T-helper 17 cell (primary cell): ENCODE measurements around the gene ZFHX3. TPM values are rescaled to one million over a fixed set of nuclear protein-coding genes. Genes with fewer than 3 reads are reported as not detected.

Experiments
- ATAC-seq: fragments of 150-1000 bp; cut with Tn5 transposase; 2 replicates; pipeline ENCODE4 v1.10.0; 2021; ENCODE audit warnings: mild to moderate bottlenecking, moderate library complexity
- DNase-seq, 3 donors: peaks; one replicate each; pipeline versions ENCODE4 v3.0.0 to v3.0.0-alpha.2; 2020 to 2021
- H3K9me3 ChIP-seq: one replicate; pipeline ENCODE4 v1.7.0; 2013; ENCODE audit warnings: low read length, mild to moderate bottlenecking; ENCODE audit not compliant: control insufficient read depth, poor library complexity, severe bottlenecking
- H3K27ac Mint-ChIP-seq: one replicate; pipeline ENCODE4 v1.8.0; 2022; ENCODE audit warnings: mild to moderate bottlenecking, moderate library complexity, mixed read lengths
- H3K27me3 Mint-ChIP-seq: one replicate; pipeline ENCODE4 v1.8.0; 2022; ENCODE audit warnings: mixed read lengths
- H3K36me3 Mint-ChIP-seq: one replicate; pipeline ENCODE4 v1.8.0; 2022; ENCODE audit warnings: low read depth, mixed read lengths
- H3K4me1 Mint-ChIP-seq: one replicate; pipeline ENCODE4 v1.8.0; 2022; ENCODE audit warnings: mild to moderate bottlenecking, mixed read lengths
- H3K4me3 Mint-ChIP-seq: one replicate; pipeline ENCODE4 v1.8.0; 2022; ENCODE audit warnings: mild to moderate bottlenecking, moderate library complexity, mixed read lengths
- total RNA-seq, 4 donors: library from RNA in 2 of 4; stranded (reverse) in 2 of 4; gene quantifications; one replicate each; pipeline ENCODE4 v1.2.3 and lab custom pipeline; 2022 to 2026

ZFHX3 gene
- total RNA-seq, 2 donors from 2014 or later: 0.94 to 2.2 TPM

GRCh38 chr16:72938795-72939164 is 109.1 kb downstream of the ZFHX3 start:
- no peaks in the 10 kb centered on the region for H3K36me3 Mint-ChIP-seq

DNA sequence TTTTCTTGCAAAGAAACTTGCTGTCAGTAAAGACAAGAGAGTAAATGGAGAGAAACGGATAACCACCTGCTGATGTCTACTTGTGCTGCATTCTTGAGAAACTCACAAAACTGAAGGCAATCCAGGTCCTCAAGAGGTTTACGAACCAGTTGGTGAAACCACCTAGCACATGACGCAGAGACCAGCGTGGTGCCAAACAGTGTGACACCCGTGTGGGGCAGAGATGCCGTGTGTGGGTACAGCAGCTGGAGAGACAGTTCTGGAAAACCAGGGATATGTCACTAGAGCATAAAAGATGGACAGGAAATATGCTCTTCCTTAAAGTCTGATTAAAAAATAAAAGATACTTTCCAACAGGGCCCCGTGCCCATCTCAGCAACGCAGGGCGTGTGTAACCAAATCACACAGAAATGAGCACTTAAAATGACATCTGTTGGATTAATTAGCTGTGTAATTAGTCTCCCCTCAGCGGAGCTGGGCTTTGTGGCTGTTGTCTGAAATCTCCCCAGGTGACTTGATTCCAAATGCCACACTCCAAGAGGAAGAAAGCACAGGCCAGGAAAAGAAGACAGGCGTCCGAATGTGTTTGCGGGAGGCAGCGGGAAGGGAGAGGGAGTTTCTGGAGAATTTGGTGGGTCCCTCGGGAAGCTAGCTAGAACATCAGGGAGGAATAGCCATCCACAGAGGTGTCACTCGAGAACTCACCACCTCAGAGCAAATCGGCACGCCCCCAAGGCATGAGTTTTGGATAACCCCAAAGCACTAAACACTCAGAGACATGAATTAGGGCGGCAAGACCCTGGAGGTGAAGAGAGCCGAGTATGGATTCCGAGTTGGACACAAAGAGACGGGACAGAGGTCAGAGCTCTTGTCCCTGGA is 109.8 kb downstream of the ZFHX3 start:
- DNase-seq: no peak
- Mint-ChIP-seq H3K27ac (no peak overlapping the region), H3K4me1 (peaks cover 2% of the 10 kb centered on the region), H3K36me3 (no peaks in the 10 kb centered on the region), H3K4me3 (peak overlapping the region; percentile 19), H3K27me3 (peaks cover 13% of the 10 kb centered on the region)
- no peaks in the 10 kb centered on the region for H3K9me3 ChIP-seq
- no peak for ATAC-seq

More at GRCh38 chr16:72938795-72939164, 109.1 kb downstream of the ZFHX3 start:
- peaks cover 2% of the 10 kb centered on the region for H3K4me1 Mint-ChIP-seq
- no peak overlapping the region for H3K27ac Mint-ChIP-seq
- DNase-seq (no peak), ATAC-seq (no peak)
- H3K9me3 ChIP-seq: no peaks in the 10 kb centered on the region
- no peak overlapping the region for H3K4me3 Mint-ChIP-seq
- H3K27me3 Mint-ChIP-seq: peaks cover 13% of the 10 kb centered on the region

- Mint-ChIP-seq H3K4me1 (peaks cover 2% of the 10 kb centered on the region), H3K27ac (no peak overlapping the region), H3K4me3 (no peak overlapping the region), H3K36me3 (no peaks in the 10 kb centered on the region), H3K27me3 (peaks cover 13% of the 10 kb centered on the region)
- DNase-seq (no peak), ATAC-seq (no peak)
- H3K9me3 ChIP-seq: no peaks in the 10 kb centered on the region
These were observed 110.6 kb downstream of the ZFHX3 start for GRCh38 chr16:72937360-72937759.

GRCh38 chr16:72936408-72936807 is 111.5 kb downstream of the ZFHX3 start:
- no peaks in the 10 kb centered on the region for H3K36me3 Mint-ChIP-seq
- H3K27ac Mint-ChIP-seq: no peak overlapping the region
- H3K4me1 Mint-ChIP-seq: peaks cover 6% of the 10 kb centered on the region
- H3K4me3 Mint-ChIP-seq: no peak overlapping the region
- no peak for ATAC-seq
- H3K9me3 ChIP-seq: no peaks in the 10 kb centered on the region
- peaks cover 13% of the 10 kb centered on the region for H3K27me3 Mint-ChIP-seq
- DNase-seq: no peak

DNA sequence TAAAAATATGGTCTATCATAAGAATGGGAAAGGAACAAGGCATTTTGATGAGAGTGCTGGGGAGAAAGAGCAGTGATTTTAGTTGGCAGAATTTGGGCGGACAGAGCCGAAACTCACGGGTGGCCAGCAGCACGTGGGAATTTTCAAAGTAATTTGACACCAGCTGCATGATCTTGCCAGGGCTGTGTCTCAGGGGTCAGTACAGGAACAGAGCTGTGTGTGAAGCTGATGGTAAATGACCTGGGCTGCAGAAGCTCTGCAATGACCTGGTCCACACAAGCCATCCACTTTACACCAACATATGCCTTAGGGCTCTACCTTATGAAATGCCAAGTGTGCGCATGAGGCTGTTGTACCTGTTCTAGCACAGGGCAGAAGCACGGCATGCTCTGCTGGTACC is 112.0 kb downstream of the ZFHX3 start:
- no peak overlapping the region for H3K27ac Mint-ChIP-seq
- no peak overlapping the region for H3K4me3 Mint-ChIP-seq
- peaks cover 13% of the 10 kb centered on the region for H3K27me3 Mint-ChIP-seq
- DNase-seq (no peak), ATAC-seq (no peak)
- no peaks in the 10 kb centered on the region for H3K36me3 Mint-ChIP-seq
- H3K9me3 ChIP-seq: no peaks in the 10 kb centered on the region
- H3K4me1 Mint-ChIP-seq: peaks cover 9% of the 10 kb centered on the region

GRCh38 chr16:72934636-72935403 is 113.1 kb downstream of the ZFHX3 start:
- H3K4me1 Mint-ChIP-seq: peaks cover 9% of the 10 kb centered on the region
- H3K27ac Mint-ChIP-seq: no peak overlapping the region
- ATAC-seq: no peak
- peaks cover 13% of the 10 kb centered on the region for H3K27me3 Mint-ChIP-seq
- no peaks in the 10 kb centered on the region for H3K36me3 Mint-ChIP-seq
- H3K9me3 ChIP-seq: no peaks in the 10 kb centered on the region
- no peak for DNase-seq
- no peak overlapping the region for H3K4me3 Mint-ChIP-seq

DNA sequence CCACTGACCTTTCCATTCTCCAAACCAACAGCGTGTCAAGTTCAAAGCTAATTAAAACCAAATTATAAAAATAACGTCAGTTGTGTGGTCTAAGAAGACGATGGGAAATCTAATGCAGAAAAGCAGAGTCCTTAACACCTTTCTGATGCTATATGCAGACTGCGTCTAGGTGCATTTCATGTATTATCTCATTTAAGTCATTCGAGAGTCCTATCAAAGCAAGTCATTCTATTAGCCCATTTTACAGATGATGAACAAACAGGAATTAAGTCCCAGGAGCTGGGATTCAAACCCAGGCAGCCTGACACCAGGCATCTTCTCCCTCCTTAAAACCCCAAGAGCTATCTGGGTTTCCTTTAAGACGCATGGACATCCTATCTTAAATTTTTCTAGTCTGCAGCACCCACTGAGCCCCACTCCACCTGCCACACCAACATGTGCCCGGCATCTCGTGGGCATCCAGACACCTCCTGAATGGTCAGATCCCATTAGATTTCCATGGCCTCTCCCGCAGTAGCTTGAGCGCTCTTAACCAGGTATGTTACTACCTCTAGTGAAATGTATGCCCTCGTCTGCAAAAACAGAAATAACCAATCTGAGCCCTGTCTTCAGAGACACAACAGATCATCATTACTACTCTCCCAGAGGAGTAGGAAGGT is 115.1 kb downstream of the ZFHX3 start:
- ATAC-seq (no peak), DNase-seq (no peak)
- Mint-ChIP-seq H3K4me1 (peaks cover 9% of the 10 kb centered on the region), H3K27ac (peak overlapping the region; percentile 75), H3K36me3 (no peaks in the 10 kb centered on the region), H3K4me3 (peak overlapping the region; percentile 39), H3K27me3 (peaks cover 13% of the 10 kb centered on the region)
- no peaks in the 10 kb centered on the region for H3K9me3 ChIP-seq

- H3K4me3 Mint-ChIP-seq: no peak overlapping the region
These were observed 115.9 kb downstream of the ZFHX3 start for GRCh38 chr16:72932050-72932449.

DNA sequence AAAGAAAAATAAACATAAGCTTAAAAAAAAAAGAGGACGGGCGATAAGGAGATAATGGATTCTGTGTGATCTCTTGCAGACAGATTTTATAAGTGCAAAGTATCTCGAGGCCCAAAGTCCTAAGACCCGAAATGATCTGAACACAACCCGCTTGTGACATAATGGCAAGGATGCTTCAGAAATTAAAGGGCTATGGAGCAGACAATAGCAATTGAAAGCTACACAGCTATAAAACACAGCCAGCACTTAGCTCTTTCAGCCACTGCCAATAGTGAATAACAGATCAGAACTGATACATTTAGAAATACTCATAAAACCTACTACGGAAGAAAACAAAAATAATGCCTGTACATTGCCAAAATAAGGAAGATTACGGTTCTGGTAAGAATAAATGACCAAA is 117.5 kb downstream of the ZFHX3 start:
- H3K27ac Mint-ChIP-seq: no peak overlapping the region
- no peaks in the 10 kb centered on the region for H3K36me3 Mint-ChIP-seq
- DNase-seq (no peak), ATAC-seq (no peak)
- peaks cover 10% of the 10 kb centered on the region for H3K4me1 Mint-ChIP-seq
- H3K4me3 Mint-ChIP-seq: no peak overlapping the region
- H3K27me3 Mint-ChIP-seq: peaks cover 9% of the 10 kb centered on the region
- H3K9me3 ChIP-seq: no peaks in the 10 kb centered on the region

More at GRCh38 chr16:72932050-72932449, 115.9 kb downstream of the ZFHX3 start:
- ATAC-seq (peak; percentile 75), DNase-seq (no peak)
- no peaks in the 10 kb centered on the region for H3K9me3 ChIP-seq
- Mint-ChIP-seq H3K36me3 (no peaks in the 10 kb centered on the region), H3K4me1 (peaks cover 10% of the 10 kb centered on the region), H3K27ac (peak overlapping the region; percentile 75), H3K27me3 (peaks cover 13% of the 10 kb centered on the region)

- ATAC-seq: no peak
- Mint-ChIP-seq H3K27ac (no peak overlapping the region), H3K36me3 (no peaks in the 10 kb centered on the region), H3K27me3 (no peaks in the 10 kb centered on the region), H3K4me3 (no peak overlapping the region), H3K4me1 (peaks cover 8% of the 10 kb centered on the region)
- no peak for DNase-seq
- H3K9me3 ChIP-seq: no peaks in the 10 kb centered on the region
These were observed 119.6 kb downstream of the ZFHX3 start for GRCh38 chr16:72928090-72928981.

- H3K9me3 ChIP-seq: no peaks in the 10 kb centered on the region
- DNase-seq (no peak), ATAC-seq (no peak)
- Mint-ChIP-seq H3K27me3 (no peaks in the 10 kb centered on the region), H3K27ac (no peak overlapping the region), H3K4me1 (peaks cover 9% of the 10 kb centered on the region), H3K4me3 (no peak overlapping the region), H3K36me3 (no peaks in the 10 kb centered on the region)
These were observed 120.5 kb downstream of the ZFHX3 start for GRCh38 chr16:72927199-72928089.
